GM18907 (cell line): ENCODE measurements around the gene RBM33.
"Not testable (repeated sequence)": the region's sequence is repeated elsewhere in the genome, so short reads cannot be mapped to it uniquely, and the experiment has no call there.

Experiments
- ATAC-seq: cut with Tn5 transposase; IDR thresholded peaks from one replicate; pipeline ENCODE4 v1.9.1; 2021; ENCODE audit warnings: mild to moderate bottlenecking, moderate library complexity; ENCODE audit not compliant: unreplicated experiment

Gene RBM33

DNA sequence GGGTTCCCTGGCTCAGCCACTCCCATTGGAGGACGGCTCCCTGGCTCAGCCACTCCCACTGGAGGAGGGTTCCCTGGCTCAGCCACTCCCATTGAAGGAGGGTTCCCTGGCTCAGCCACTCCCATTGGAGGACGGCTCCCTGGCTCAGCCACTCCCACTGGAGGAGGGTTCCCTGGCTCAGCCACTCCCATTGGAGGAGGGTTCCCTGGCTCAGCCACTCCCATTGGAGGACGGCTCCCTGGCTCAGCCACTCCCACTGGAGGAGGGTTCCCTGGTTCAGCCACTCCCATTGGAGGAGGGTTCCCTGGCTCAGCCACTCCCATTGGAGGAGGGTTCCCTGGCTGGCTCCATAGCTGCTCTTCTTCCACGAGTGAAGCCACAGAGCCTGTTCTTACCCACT lies 173.1 kb downstream of the RBM33 start:
- ATAC-seq = not testable (repeated sequence)

DNA sequence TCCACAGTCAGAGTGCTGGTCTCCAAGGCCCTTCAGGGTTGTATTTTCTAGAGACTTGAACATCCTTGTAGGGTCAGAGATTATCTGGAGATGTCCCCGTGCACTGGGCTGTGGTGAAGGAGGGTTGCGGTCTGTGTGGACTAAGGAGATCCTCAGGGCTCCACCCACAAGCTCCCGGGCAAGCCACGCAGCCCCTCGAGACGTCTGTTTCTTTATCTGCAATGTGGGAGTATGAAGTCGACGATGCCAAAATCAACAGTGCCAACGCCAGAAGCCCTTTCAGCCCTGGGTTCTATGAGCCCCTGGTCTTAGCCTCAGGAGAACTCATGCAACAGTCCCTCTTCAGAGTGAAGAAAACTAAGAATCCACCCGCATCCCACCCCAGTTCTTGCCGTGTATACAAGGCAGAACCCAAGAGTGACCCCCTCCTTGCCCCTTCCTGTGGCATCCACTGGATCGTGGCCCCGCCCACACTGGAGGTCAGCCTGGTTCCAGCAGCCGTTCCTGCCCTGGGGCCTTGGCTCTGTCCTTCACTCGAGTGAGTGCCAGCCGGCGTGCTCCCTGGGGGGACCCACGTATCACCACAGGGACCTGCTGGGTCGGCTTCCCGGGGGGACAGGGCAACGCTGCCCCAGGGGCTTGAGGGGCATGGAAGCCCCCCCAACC lies 173.8 kb downstream of the RBM33 start:
- no peak for ATAC-seq

GRCh38 chr7:155818820-155819168 lies 174.3 kb downstream of the RBM33 start:
- ATAC-seq = no peak

- no peak for ATAC-seq
Measured at GRCh38 chr7:155819186-155819585, 174.7 kb downstream of the RBM33 start.

DNA sequence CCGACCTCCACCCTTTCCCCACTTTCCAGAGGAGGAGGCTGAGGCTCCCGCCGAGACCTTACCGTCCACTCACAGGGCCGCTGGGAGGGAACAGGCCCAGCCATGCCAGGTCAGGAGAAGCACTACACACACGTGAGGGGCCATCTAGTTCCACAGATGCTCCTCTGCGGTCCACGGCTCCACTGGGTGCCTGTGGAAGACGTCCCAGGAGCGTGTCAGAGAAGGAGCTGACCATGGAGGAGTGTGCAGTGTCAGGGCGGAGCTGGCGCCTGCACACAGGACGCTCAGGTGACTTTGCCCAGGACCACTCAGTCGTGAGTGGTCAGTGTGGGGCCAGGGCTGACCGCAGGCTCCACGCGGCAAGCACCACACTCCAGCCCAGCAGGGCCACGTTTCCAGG lies 175.8 kb downstream of the RBM33 start:
- no peak for ATAC-seq

GRCh38 chr7:155820788-155821187 lies 176.3 kb downstream of the RBM33 start:
- no peak for ATAC-seq

DNA sequence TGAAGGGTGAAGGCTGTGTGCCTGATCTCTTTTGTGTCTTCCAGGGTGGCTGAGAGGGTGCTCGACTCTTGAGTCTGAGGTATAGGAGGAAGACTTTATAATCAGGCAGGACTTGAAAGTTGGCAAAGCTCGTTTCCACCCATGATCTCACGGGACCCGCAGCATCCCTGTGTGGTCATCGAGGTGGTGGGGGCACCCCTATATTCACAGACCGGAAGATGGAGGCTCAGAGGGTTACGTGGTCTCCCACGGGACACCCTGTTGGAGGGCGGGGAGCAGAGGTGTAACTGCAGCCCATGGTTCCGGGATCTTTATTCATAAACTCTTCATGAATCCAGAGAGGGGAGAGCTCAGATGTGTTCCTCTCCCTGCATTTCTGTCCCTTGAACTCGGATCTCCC lies 177.4 kb downstream of the RBM33 start:
- no peak for ATAC-seq

GRCh38 chr7:155824227-155824886 lies 179.9 kb downstream of the RBM33 start:
- no peak for ATAC-seq

- ATAC-seq = no peak
Measured at GRCh38 chr7:155825336-155825735, 180.9 kb downstream of the RBM33 start.

DNA sequence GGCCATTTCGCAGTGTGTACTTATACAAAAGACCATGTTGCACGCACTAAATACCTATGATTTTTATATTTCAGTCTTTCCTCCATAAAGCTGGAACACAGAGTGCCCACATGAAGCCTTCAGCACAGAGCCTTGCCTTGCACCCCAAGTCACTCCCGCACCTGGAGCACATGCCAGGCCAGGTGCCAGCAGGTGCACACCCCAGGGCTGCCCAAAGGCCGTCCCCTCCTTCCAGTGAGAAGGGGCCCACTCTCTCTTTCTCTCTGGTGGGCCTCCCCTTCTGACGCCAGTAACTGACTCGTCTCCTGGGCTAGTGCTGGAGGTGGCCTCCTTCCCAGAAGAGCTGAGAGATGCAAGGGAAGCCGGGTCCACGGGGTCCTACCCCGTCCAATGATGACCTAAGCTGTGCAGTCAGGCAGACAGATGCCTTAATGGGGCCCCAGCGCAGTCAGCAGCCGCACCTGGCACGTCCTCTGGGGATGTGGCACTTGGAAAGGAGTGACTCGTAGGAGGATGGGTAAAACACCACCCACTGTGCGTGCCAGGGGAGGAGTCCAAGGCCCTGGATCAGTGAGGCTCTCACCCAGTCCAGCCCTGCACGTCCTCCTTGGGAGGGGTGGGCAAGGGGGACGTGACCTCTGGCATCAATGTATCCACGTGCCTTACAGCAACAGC lies 185.5 kb downstream of the RBM33 start:
- ATAC-seq = no peak
